Stimulated activated CD8-positive, alpha-beta memory T cell treated with anti-CD3 and anti-CD28 coated beads, Interleukin-4, amount 100 ng/mL, for 24 hours (primary cell): ENCODE results near the gene VRK2.

Source experiments
- DNase-seq: peaks from one replicate; pipeline ENCODE4 v3.0.0-alpha.2; 2020; ENCODE audit warnings: low read depth

The VRK2 gene

GRCh38 chr2:58046585-58047372, at the start of gene VRK2:
VRK2 (plus strand) TSS chr2:58046806; CDS start chr2:58048832, 2,026 bp downstream.
- DNase-seq = peak; percentile 76

GRCh38 chr2:58006256-58006951, 40.2 kb upstream of the VRK2 start:
- DNase-seq = no peak

- DNase-seq = no peak
Observed at GRCh38 chr2:58006952-58007284, 39.7 kb upstream of the VRK2 start.

- no peak for DNase-seq
Observed at GRCh38 chr2:58010599-58010998, 36.0 kb upstream of the VRK2 start.

GRCh38 chr2:58019229-58019628, 27.4 kb upstream of the VRK2 start:
- DNase-seq = no peak

- no peak for DNase-seq
Observed at GRCh38 chr2:58025150-58025933, 21.3 kb upstream of the VRK2 start.

- no peak for DNase-seq
Observed at GRCh38 chr2:58027029-58027428, 19.6 kb upstream of the VRK2 start.

- no peak for DNase-seq
Observed at GRCh38 chr2:58030771-58031170, 15.8 kb upstream of the VRK2 start.

GRCh38 chr2:58032016-58032763, 14.4 kb upstream of the VRK2 start:
- no peak for DNase-seq

GRCh38 chr2:58032764-58033080, 13.9 kb upstream of the VRK2 start:
- no peak for DNase-seq

GRCh38 chr2:58033530-58033929, 13.1 kb upstream of the VRK2 start:
- DNase-seq = no peak

- no peak for DNase-seq
Observed at GRCh38 chr2:58035352-58035751, 11.3 kb upstream of the VRK2 start.

GRCh38 chr2:58039170-58039611, 7.4 kb upstream of the VRK2 start:
- no peak for DNase-seq

GRCh38 chr2:58042486-58042970, 4.1 kb upstream of the VRK2 start:
- no peak for DNase-seq

GRCh38 chr2:58044145-58044544, 2.5 kb upstream of the VRK2 start:
- no peak for DNase-seq

- no peak for DNase-seq
Observed at GRCh38 chr2:58045580-58046334, 849 bp upstream of the VRK2 start.

- DNase-seq = no peak
Observed at GRCh38 chr2:58046335-58046584, 346 bp upstream of the VRK2 start.

- DNase-seq = no peak
Observed at GRCh38 chr2:58047373-58047935, 848 bp downstream of the VRK2 start.

- DNase-seq = no peak
Observed at GRCh38 chr2:58047961-58048360, 1.4 kb downstream of the VRK2 start.

GRCh38 chr2:58051445-58051844, 4.8 kb downstream of the VRK2 start:
- no peak for DNase-seq

GRCh38 chr2:58052978-58053377, 6.4 kb downstream of the VRK2 start:
- no peak for DNase-seq
